ENCODE data around the gene TOMM5.

GRCh38 chr9:37554318-37554717, 38.1 kb downstream of the TOMM5 start:
- no peak for TF ChIP-seq CTCF (IDR thresholded peaks at IDR 0.05 in 4 of 5, conservative IDR thresholded peaks at IDR 0.05 in 1 of 5)
- no peak for TF ChIP-seq POLR2A (IDR thresholded peaks at IDR 0.05)
